HepG2 (cell line): ENCODE data around the gene IQCK. TPM values are rescaled to one million over a fixed set of nuclear protein-coding genes. Genes with fewer than 3 reads are reported as not detected.

Experiments used
- ATAC-seq: fragments of 200-7000 bp; cut with Tn5 transposase; 3 replicates; pipeline ENCODE4 v1.9.1; 2020; ENCODE audit warnings: mild to moderate bottlenecking, moderate library complexity
- BruUV-seq: library from RNA; stranded (reverse); fragments of 400-500 nt; replicated peaks from 2 replicates; lab custom pipeline; 2021; lab: Mats Ljungman, UMichigan
- CTCF ChIA-PET: fragments of 300-600 bp; formaldehyde crosslinking; extraction: SDS; loops from one replicate; lab custom pipeline; 2021; ENCODE audit warnings: low total read pairs, inconsistent platforms, low intra/inter-chr PET ratio; lab: Yijun Ruan, JAX
- POLR2A ChIA-PET: fragments of 350-600 bp; sonication (Branson Sonifier 250); formaldehyde crosslinking; loops from one replicate; lab custom pipeline; 2020; ENCODE audit warnings: antibody characterized with exemption, inconsistent platforms; lab: Yijun Ruan, JAX
- DNase-seq: peaks from one replicate; pipeline ENCODE4 v3.0.0-alpha.2; 2015; ENCODE audit warnings: low spot score
- FAIRE-seq: peaks from 3 replicates; lab custom pipeline; 2011; peaks lifted over from hg19 to GRCh38; lab: Jason Lieb, UNC
- H2AFZ ChIP-seq: one replicate; pipeline ENCODE4 v1.6.1; 2011; ENCODE audit warnings: low read length, inconsistent platforms
- H3K27ac ChIP-seq: fragments of 300-600 bp; 3 replicates; pipeline ENCODE4 v1.8.0; 2011; ENCODE audit warnings: mixed run types, mild to moderate bottlenecking, mixed read lengths, low read length, inconsistent platforms; ENCODE audit not compliant: insufficient read depth; ENCODE audit errors: extremely low read length
- H3K27me3 ChIP-seq, 2 experiments: fragments of 200-600 bp in 1 of 2; 2 replicates in 1 of 2; 3 replicates in 1 of 2; pipeline versions ENCODE4 v1.6.0 to v1.8.0; 2011; ENCODE audit warnings: low read length in 2 of 2, mild to moderate bottlenecking in 2 of 2, moderate library complexity in 2 of 2, inconsistent platforms in 1 of 2; ENCODE audit not compliant: insufficient read depth in 2 of 2, control insufficient read depth in 1 of 2
- H3K36me3 ChIP-seq, 2 experiments: fragments of 200-600 bp in 1 of 2; replicated peaks in 1 of 2; 2 replicates in 1 of 2; 3 replicates in 1 of 2; pipeline versions ENCODE4 v1.5.1 to v1.8.0; 2011; ENCODE audit warnings: low read length in 2 of 2, inconsistent platforms in 1 of 2; ENCODE audit not compliant: insufficient read depth in 2 of 2, control insufficient read depth in 1 of 2
- H3K4me1 ChIP-seq: 2 replicates; pipeline ENCODE4 v1.5.1; 2012; ENCODE audit warnings: low read length, inconsistent platforms; ENCODE audit not compliant: insufficient read depth
- H3K4me2 ChIP-seq: 2 replicates; pipeline ENCODE4 v1.6.0; 2011; ENCODE audit warnings: low read depth, low read length, inconsistent platforms
- H3K4me3 ChIP-seq, 3 experiments: fragments of 200-600 bp in 1 of 3; sonication (generic), shearing (Covaris generic) in 1 of 3; replicated peaks in 1 of 3; 2 replicates each; pipeline ENCODE4 v1.5.1; 2011 to 2016; ENCODE audit warnings: low read length in 3 of 3, inconsistent platforms in 2 of 3, low read depth in 2 of 3, mild to moderate bottlenecking in 2 of 3, control low read depth in 1 of 3, mixed read lengths in 1 of 3; ENCODE audit not compliant: insufficient read depth in 1 of 3
- H3K79me2 ChIP-seq: one replicate; pipeline ENCODE4 v1.6.1; 2011; ENCODE audit warnings: low read length, inconsistent platforms; ENCODE audit not compliant: insufficient read depth
- H3K9ac ChIP-seq: 2 replicates; pipeline ENCODE4 v1.6.0; 2011; ENCODE audit warnings: mild to moderate bottlenecking, low read depth, low read length, inconsistent platforms; ENCODE audit not compliant: insufficient read depth
- H3K9me3 ChIP-seq: 2 replicates; pipeline ENCODE4 v1.5.1; 2012; ENCODE audit warnings: mild to moderate bottlenecking, low read length
- H4K20me1 ChIP-seq: 2 replicates; pipeline ENCODE4 v1.6.0; 2011; ENCODE audit warnings: inconsistent platforms, mild to moderate bottlenecking, low read length, moderate library complexity; ENCODE audit not compliant: insufficient read depth
- MXD4 ChIP-seq: IDR thresholded peaks from 2 replicates; pipeline ENCODE4 v1.6.1; 2016; ENCODE audit warnings: mild to moderate bottlenecking, missing biosample characterization, missing genetic modification reagents
- PCBP1 ChIP-seq: fragments of 200-400 bp; formaldehyde crosslinking; IDR thresholded peaks from 2 replicates; pipeline ENCODE4 v1.6.1; 2017; ENCODE audit warnings: mild to moderate bottlenecking, low read depth, low read length, borderline replicate concordance
- SALL2 ChIP-seq: sonication (generic); formaldehyde crosslinking; IDR thresholded peaks from 2 replicates; pipeline ENCODE4 v1.8.1; 2023; ENCODE audit warnings: mild to moderate bottlenecking, missing genetic modification reagents, inconsistent platforms
- SMYD3 ChIP-seq: sonication (generic); formaldehyde crosslinking; IDR thresholded peaks from 2 replicates; pipeline ENCODE4 v1.8.1; 2023; ENCODE audit warnings: mild to moderate bottlenecking, missing genetic modification reagents
- SRY ChIP-seq: sonication (generic); formaldehyde crosslinking; IDR thresholded peaks from 2 replicates; pipeline ENCODE4 v1.8.0; 2022; ENCODE audit warnings: mild to moderate bottlenecking, missing genetic modification reagents
- ZBTB7A ChIP-seq: sonication (generic); formaldehyde crosslinking; IDR thresholded peaks from 2 replicates; pipeline ENCODE4 v1.8.0; 2022; ENCODE audit warnings: mild to moderate bottlenecking, missing genetic modification reagents
- ZNF180 ChIP-seq: sonication (generic); formaldehyde crosslinking; IDR thresholded peaks from 2 replicates; pipeline ENCODE4 v1.4.0; 2020; ENCODE audit warnings: low read depth, missing genetic modification reagents, borderline replicate concordance
- ZNF20 ChIP-seq: sonication (generic); formaldehyde crosslinking; IDR thresholded peaks from 2 replicates; pipeline ENCODE4 v1.4.0; 2020; ENCODE audit warnings: mild to moderate bottlenecking, moderate library complexity, missing genetic modification reagents
- ZNF496 ChIP-seq: sonication (generic); formaldehyde crosslinking; IDR thresholded peaks from 2 replicates; pipeline ENCODE4 v1.8.1; 2023; ENCODE audit warnings: mild to moderate bottlenecking, moderate library complexity, missing genetic modification reagents; ENCODE audit not compliant: insufficient replicate concordance
- ZNF678 ChIP-seq: sonication (generic); formaldehyde crosslinking; IDR thresholded peaks from 2 replicates; pipeline ENCODE4 v1.4.0; 2020; ENCODE audit warnings: mild to moderate bottlenecking, missing genetic modification reagents
- WGBS: methylation state at CpG from one replicate; pipeline ENCODE4 v1.1.6; 2017; ENCODE audit warnings: low lambda C conversion rate; 5-methylcytosine and 5-hydroxymethylcytosine counted together
- in situ Hi-C: cut with HindIII; loops from 2 replicates; pipeline ENCODE4 v1.10.0; 2017; ENCODE audit warnings: low pct_unique_long_range_greater_than_20kb; ENCODE audit not compliant: extremely low pct_ligation_motif_present
- intact Hi-C: fragments of 100-400 bp; cut with micrococcal nuclease; formaldehyde crosslinking; loops from one replicate; pipeline ENCODE4 v1.10.0; 2022; ENCODE audit not compliant: unreplicated experiment
- polyA plus RNA-seq, 8 experiments: library from polyadenylated mRNA; depleted of rRNA in 3 of 8; stranded (reverse) in 7 of 8; unstranded in 1 of 8; fragments of >200 nt; fragmentation: Illumina TruSeq in 4 of 8; extraction: Trizol in 4 of 8; gene quantifications; 2 replicates each; pipeline versions ENCODE4 v1.2.1 to v1.2.3, GENCODE V29; 2011 to 2016; ENCODE audit warnings: low read depth in 4 of 8, missing spikeins in 1 of 8, mixed read lengths in 1 of 8; ENCODE audit not compliant: insufficient read depth in 1 of 8
- total RNA-seq, 5 experiments: library from RNA; depleted of rRNA; stranded (reverse); fragments of >200 nt; fragmentation: Illumina TruSeq; extraction: Trizol; gene quantifications; 2 replicates each; pipeline ENCODE4 v1.2.3, GENCODE V29; 2016; ENCODE audit warnings: low read depth in 1 of 5
- TF ChIP-seq, protein P1 (sequence below): sonication (generic); formaldehyde crosslinking; conservative IDR thresholded peaks from 2 replicates; pipeline ENCODE4 v1.8.1; 2023; ENCODE audit warnings: missing genetic modification reagents
- TF ChIP-seq, protein P2 (sequence below): IDR thresholded peaks from 2 replicates; pipeline ENCODE4 v1.6.1; 2012; ENCODE audit warnings: low read length, improper control_type of control experiment
- TF ChIP-seq, protein P3 (sequence below): sonication (generic); formaldehyde crosslinking; IDR thresholded peaks from 2 replicates; pipeline ENCODE4 v1.5.1; 2020; ENCODE audit warnings: missing genetic modification reagents, mild to moderate bottlenecking, borderline replicate concordance

The IQCK gene
- total and polyA plus RNA-seq, 2 of the 13 experiments (the other 11 are each of a cell fraction or from before 2014, with no cell fraction given), result 5.1 to 7.3 TPM

DNA sequence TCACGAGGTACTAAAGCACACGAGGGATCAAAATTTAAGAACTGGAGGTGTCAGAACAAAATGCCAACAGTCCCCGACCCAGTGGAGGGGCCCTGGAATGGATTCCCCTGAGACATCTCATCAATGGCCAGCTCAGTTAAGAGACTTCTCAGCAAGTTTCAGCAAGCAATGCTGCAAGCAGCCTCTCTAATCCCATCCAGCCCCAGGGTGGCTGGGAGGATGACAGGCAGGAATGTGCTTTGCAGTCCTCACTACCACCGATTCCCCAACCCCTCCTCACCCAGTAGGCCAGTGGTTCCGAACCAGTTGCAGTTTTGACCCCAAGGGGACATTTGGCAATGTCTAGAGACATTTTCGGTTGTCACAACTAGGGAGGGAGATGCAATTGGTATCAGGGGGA lies 157.8 kb downstream of the IQCK start:
- Histone ChIP-seq H2AFZ (no peak overlapping the region), H3K9ac (no peak overlapping the region), H3K27me3 (no peaks in the 10 kb centered on the region), H3K4me1 (no peaks in the 10 kb centered on the region), H3K4me3 (no peak overlapping the region), H3K36me3 (no peaks in the 10 kb centered on the region), H3K27ac (no peak overlapping the region), H4K20me1 (no peaks in the 10 kb centered on the region), H3K79me2 (no peaks in the 10 kb centered on the region), H3K9me3 (no peaks in the 10 kb centered on the region), H3K4me2 (no peak overlapping the region)
- in situ Hi-C loops, result no loop called here
- ATAC-seq (no peak), DNase-seq (no peak), FAIRE-seq (no peak)
- TF ChIP-seq ZBTB7A, result no peak
- TF ChIP-seq, protein P1, sequence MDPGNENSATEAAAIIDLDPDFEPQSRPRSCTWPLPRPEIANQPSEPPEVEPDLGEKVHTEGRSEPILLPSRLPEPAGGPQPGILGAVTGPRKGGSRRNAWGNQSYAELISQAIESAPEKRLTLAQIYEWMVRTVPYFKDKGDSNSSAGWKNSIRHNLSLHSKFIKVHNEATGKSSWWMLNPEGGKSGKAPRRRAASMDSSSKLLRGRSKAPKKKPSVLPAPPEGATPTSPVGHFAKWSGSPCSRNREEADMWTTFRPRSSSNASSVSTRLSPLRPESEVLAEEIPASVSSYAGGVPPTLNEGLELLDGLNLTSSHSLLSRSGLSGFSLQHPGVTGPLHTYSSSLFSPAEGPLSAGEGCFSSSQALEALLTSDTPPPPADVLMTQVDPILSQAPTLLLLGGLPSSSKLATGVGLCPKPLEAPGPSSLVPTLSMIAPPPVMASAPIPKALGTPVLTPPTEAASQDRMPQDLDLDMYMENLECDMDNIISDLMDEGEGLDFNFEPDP (CRISPR knock-in tag), result no peak
- TF ChIP-seq ZNF678 (CRISPR knock-in tag), result no peak
- no peak for TF ChIP-seq ZNF20 (CRISPR knock-in tag)
- TF ChIP-seq SMYD3, result no peak
- no peak for TF ChIP-seq ZNF496 (CRISPR knock-in tag)
- TF ChIP-seq ZNF180 (CRISPR knock-in tag), result no peak
- TF ChIP-seq PCBP1, result no peak
- TF ChIP-seq, protein P2, sequence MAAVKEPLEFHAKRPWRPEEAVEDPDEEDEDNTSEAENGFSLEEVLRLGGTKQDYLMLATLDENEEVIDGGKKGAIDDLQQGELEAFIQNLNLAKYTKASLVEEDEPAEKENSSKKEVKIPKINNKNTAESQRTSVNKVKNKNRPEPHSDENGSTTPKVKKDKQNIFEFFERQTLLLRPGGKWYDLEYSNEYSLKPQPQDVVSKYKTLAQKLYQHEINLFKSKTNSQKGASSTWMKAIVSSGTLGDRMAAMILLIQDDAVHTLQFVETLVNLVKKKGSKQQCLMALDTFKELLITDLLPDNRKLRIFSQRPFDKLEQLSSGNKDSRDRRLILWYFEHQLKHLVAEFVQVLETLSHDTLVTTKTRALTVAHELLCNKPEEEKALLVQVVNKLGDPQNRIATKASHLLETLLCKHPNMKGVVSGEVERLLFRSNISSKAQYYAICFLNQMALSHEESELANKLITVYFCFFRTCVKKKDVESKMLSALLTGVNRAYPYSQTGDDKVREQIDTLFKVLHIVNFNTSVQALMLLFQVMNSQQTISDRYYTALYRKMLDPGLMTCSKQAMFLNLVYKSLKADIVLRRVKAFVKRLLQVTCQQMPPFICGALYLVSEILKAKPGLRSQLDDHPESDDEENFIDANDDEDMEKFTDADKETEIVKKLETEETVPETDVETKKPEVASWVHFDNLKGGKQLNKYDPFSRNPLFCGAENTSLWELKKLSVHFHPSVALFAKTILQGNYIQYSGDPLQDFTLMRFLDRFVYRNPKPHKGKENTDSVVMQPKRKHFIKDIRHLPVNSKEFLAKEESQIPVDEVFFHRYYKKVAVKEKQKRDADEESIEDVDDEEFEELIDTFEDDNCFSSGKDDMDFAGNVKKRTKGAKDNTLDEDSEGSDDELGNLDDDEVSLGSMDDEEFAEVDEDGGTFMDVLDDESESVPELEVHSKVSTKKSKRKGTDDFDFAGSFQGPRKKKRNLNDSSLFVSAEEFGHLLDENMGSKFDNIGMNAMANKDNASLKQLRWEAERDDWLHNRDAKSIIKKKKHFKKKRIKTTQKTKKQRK, result no peak
- TF ChIP-seq MXD4 (CRISPR knock-in tag), result no peak
- TF ChIP-seq, protein P3, sequence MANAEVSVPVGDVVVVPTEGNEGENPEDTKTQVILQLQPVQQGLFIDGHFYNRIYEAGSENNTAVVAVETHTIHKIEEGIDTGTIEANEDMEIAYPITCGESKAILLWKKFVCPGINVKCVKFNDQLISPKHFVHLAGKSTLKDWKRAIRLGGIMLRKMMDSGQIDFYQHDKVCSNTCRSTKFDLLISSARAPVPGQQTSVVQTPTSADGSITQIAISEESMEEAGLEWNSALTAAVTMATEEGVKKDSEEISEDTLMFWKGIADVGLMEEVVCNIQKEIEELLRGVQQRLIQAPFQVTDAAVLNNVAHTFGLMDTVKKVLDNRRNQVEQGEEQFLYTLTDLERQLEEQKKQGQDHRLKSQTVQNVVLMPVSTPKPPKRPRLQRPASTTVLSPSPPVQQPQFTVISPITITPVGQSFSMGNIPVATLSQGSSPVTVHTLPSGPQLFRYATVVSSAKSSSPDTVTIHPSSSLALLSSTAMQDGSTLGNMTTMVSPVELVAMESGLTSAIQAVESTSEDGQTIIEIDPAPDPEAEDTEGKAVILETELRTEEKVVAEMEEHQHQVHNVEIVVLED, result no peak
- no peak for TF ChIP-seq SALL2
- no peak for TF ChIP-seq SRY (CRISPR knock-in tag)
- BruUV-seq, result no TSS peak
- 26% methylated on average over 6 of the region's 6 CpGs for WGBS
- intact Hi-C loops, result no loop called here
- ChIA-PET CTCF (no interaction called here), POLR2A (no interaction called here)
